BLaER1 (cell line): ENCODE data around the gene DBN1.
"Not testable (repeated sequence)": the region's sequence is repeated elsewhere in the genome, so short reads cannot be mapped to it uniquely, and the experiment has no call there.

Experiments used
- H3K27ac ChIP-seq: shearing (Covaris generic); formaldehyde crosslinking; 2 replicates; pipeline ENCODE4 v1.8.1; 2022
- H3K27me3 ChIP-seq: shearing (Covaris generic); formaldehyde crosslinking; 2 replicates; pipeline ENCODE4 v1.8.1; 2022
- H3K36me3 ChIP-seq: shearing (Covaris generic); formaldehyde crosslinking; 2 replicates; pipeline ENCODE4 v1.8.1; 2022
- H3K4me1 ChIP-seq: shearing (Covaris generic); formaldehyde crosslinking; 2 replicates; pipeline ENCODE4 v1.8.1; 2022
- H3K4me2 ChIP-seq: shearing (Covaris generic); formaldehyde crosslinking; 2 replicates; pipeline ENCODE4 v1.8.1; 2022
- H3K4me3 ChIP-seq: shearing (Covaris generic); formaldehyde crosslinking; 2 replicates; pipeline ENCODE4 v1.8.1; 2022
- H3K9ac ChIP-seq: shearing (Covaris generic); formaldehyde crosslinking; 2 replicates; pipeline ENCODE4 v1.8.1; 2022
- H3K9me3 ChIP-seq: shearing (Covaris generic); formaldehyde crosslinking; 2 replicates; pipeline ENCODE4 v1.8.1; 2022
- H4K20me1 ChIP-seq: shearing (Covaris generic); formaldehyde crosslinking; 2 replicates; pipeline ENCODE4 v1.8.1; 2022
- Cebpa-rat ChIP-seq: shearing (Covaris generic); IDR thresholded peaks from 2 replicates; pipeline ENCODE4 v1.8.1; 2022

Gene DBN1

DNA sequence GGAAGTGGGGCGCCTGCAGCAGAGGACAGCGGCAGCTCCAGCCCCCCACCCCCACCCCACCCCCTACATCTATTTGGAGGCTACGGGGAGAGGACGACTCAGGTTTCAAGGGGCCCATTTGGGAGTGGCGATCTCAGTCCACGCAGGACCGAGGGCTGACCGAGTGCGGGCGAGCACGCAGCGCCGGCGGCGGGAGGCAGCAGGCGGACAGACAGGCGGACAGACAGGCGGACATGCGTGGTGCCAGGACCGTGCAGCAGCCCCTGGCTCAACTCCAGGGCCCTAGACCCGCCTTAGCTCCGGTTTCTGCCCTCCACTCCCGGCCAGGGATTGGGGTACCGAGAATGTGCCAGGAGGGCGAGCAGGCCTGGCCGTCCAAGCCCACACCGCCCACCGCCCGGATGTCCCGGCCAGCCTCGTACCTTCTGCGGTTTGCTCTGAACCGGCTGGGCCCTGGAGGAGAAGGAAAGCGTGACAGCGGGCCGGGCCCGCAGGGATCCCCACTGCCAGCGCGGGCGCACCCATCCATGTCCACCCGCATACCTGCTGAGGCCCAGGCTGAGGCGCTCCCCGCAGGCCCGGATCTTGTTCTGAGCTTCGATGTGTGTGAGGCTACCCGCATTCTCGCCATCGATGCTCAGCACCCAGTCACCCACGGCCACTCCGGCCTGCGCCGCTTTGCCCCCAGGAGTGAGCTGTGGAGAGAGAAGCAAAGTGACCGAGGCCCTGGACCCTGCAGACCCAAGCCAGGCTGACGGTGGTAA, 18.7 kb upstream of the DBN1 start:
- Histone ChIP-seq H3K27me3 (no peaks in the 10 kb centered on the region), H3K27ac (peak overlapping the region; percentile 84; the same call in 1 of the 2 replicates), H3K4me2 (no peak overlapping the region), H3K36me3 (peaks cover 57% of the 10 kb centered on the region), H3K9me3 (no peaks in the 10 kb centered on the region), H3K4me3 (no peak overlapping the region), H3K9ac (peak overlapping the region; percentile 14; the same call in 1 of the 2 replicates), H4K20me1 (peaks cover 85% of the 10 kb centered on the region), H3K4me1 (peaks cover 84% of the 10 kb centered on the region)
- no peak for TF ChIP-seq Cebpa-rat

DNA sequence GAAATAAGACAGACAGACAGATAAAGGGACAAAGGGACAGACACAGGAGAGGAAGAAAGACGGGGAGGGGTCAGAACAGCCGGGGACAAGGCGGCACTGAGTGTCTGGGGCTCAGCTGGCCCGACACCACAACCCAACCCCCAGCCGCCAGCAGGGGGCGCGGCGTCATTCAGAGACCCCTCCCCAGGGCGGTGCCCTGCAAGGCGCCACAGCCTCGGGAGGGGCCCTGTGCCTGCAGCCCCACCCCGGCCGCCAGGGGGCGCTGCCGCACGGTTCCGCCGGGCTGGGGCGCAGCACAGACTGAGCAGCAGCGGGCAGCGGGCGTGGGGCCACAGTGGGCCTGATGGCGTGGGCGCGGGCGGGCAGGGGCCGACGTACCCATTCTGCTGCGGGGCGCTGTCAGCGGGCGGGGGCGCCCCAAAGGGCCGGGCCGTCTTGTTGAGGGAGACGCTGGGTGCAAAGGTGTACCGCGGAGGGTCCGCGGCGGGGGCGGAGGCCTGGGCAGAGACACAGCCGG, 18.1 kb upstream of the DBN1 start:
- Histone ChIP-seq H4K20me1 (peaks cover 79% of the 10 kb centered on the region), H3K36me3 (peaks cover 62% of the 10 kb centered on the region), H3K4me2 (peak overlapping the region; percentile 82), H3K27me3 (no peaks in the 10 kb centered on the region), H3K9ac (peak overlapping the region; percentile 53; the same call in 1 of the 2 replicates), H3K4me1 (peaks cover 83% of the 10 kb centered on the region), H3K27ac (peak overlapping the region; percentile 79), H3K4me3 (no peak overlapping the region), H3K9me3 (no peaks in the 10 kb centered on the region)
- TF ChIP-seq Cebpa-rat: no peak

DNA sequence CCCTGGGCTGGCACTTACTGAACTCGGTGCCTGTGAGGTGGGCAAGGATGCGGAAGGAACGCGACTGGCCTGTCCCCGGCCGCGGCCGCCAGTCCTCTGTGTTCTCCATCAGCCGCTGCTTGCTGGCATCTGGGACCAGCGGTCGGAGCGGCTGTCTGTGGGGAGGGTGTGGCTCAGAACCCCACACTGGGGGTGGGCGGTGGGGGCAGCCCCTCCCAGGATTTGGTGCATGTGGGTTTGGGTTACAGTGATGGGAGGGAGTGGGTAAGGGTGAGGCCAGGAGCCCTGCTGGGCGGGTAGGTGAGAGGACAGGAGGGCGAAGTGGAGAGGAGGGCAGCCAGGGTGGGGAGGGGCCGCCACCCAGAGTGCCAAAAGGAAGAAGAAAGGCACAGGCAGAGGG, 17.6 kb upstream of the DBN1 start:
- H3K27ac ChIP-seq: peak overlapping the region; percentile 79
- H3K27me3 ChIP-seq: no peaks in the 10 kb centered on the region
- peak overlapping the region; percentile 82 for H3K4me2 ChIP-seq
- TF ChIP-seq Cebpa-rat: no peak
- H3K36me3 ChIP-seq: peaks cover 67% of the 10 kb centered on the region
- H3K9ac ChIP-seq: peak overlapping the region; percentile 53; the same call in 1 of the 2 replicates
- H3K4me3 ChIP-seq: 0 out of 2 replicates have a peak overlapping the region, but pooled peaks have one; percentile 28
- peaks cover 74% of the 10 kb centered on the region for H4K20me1 ChIP-seq
- no peaks in the 10 kb centered on the region for H3K9me3 ChIP-seq
- peaks cover 78% of the 10 kb centered on the region for H3K4me1 ChIP-seq

DNA sequence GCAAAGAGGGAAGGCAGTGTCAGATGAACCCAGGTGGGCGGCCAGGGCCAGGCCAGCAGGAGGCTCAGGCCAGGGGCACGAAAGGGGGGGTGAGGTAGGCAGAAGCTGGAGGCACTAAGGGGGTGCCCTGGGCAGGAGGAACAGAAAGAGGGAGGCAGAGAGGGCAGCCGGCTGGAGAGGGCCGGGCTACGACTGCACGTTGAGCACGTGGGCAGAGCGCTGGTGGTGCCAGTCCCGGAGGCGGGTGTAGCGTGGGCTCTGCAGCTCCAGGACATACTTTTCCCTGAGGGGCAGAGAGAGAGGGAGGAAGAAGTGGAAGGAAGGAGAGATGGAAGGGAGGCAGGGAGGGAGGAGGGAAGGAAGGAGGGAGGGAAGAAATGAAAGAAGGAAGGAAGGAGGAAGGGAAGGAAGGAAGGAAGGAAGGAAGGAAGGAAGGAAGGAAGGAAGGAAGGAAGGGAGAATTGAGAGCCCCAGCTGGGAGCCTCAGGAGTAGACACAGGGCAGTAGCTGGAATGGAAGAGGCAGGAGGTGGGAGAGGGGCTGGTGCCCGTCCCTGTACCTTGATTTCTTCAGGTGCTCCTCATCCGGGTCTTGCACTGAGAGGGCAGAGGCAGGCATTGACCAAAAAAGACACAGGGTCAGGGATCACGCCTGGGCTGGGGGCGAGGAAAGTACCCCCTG, 17.0 kb upstream of the DBN1 start:
- Histone ChIP-seq H3K9ac (peak overlapping the region; percentile 53), H3K9me3 (no peaks in the 10 kb centered on the region), H4K20me1 (peaks cover 69% of the 10 kb centered on the region), H3K27ac (peak overlapping the region; percentile 79), H3K4me3 (0 out of 2 replicates have a peak overlapping the region, but pooled peaks have one; percentile 28), H3K4me1 (peaks cover 74% of the 10 kb centered on the region), H3K27me3 (no peaks in the 10 kb centered on the region), H3K4me2 (peak overlapping the region; percentile 82), H3K36me3 (peaks cover 72% of the 10 kb centered on the region)
- no peak for TF ChIP-seq Cebpa-rat

DNA sequence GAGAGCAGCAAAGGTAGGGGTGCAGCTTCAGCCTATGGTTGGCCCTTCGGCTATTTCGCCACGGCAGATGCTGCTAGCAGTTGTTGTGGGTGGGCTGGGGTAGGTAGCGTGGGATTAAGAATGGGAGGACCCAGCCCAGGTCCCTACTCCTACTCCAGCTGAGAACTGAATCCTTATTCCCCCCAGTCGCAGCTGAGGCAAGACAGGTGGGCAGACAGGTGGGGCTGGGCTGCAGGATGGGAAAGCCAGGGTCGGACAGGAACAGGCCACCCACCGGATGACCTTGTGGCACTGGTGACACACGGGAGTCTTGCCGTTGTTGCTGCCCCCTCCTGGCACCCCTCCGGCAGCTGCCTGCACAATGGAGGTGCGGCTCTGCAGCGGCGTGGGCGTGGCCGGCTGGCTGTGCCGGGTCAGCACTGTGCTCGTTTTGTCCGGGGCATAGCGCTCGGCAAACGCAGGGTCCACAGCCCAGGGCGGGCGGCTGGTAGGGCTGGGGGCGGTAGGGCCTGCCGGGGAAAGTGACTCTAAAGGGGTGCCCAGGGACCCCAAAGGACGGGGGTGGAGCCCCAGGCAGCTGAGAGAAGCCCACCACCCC, 15.8 kb upstream of the DBN1 start:
- Histone ChIP-seq H3K4me3 (0 out of 2 replicates have a peak overlapping the region, but pooled peaks have one; percentile 25), H3K9me3 (no peaks in the 10 kb centered on the region), H3K27ac (peak overlapping the region; percentile 79), H3K4me2 (peak overlapping the region; percentile 82), H3K9ac (peak overlapping the region; percentile 53; the same call in 1 of the 2 replicates), H3K27me3 (no peaks in the 10 kb centered on the region), H3K4me1 (peaks cover 67% of the 10 kb centered on the region), H3K36me3 (peaks cover 85% of the 10 kb centered on the region), H4K20me1 (peaks cover 56% of the 10 kb centered on the region)
- no peak for TF ChIP-seq Cebpa-rat

DNA sequence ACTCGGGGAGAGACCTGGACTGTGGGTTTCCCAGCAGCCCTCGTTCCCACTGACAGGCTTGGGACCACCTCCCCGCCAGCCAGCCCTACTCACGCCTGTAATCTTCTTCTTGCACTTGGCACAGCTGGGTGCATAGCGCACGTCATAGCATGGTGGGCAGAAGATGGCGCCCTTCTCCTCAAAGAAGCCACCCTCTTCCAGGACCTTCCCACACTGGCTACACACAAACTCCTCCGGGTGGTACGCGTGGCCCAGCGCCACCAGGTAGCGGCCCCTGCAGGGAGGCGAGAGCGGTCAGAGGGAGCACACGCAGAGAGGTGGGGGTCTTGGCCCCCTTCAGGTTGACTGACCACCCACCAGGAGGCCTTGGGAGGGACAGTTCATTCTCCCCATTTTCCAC, 14.5 kb upstream of the DBN1 start:
- peak overlapping the region; percentile 82; the same call in 1 of the 2 replicates for H3K4me2 ChIP-seq
- peaks cover 44% of the 10 kb centered on the region for H4K20me1 ChIP-seq
- TF ChIP-seq Cebpa-rat: no peak
- peaks cover 87% of the 10 kb centered on the region for H3K36me3 ChIP-seq
- no peaks in the 10 kb centered on the region for H3K9me3 ChIP-seq
- H3K4me1 ChIP-seq: peaks cover 55% of the 10 kb centered on the region
- H3K27ac ChIP-seq: 0 out of 2 replicates have a peak overlapping the region, but pooled peaks have one; percentile 19
- no peak overlapping the region for H3K9ac ChIP-seq
- no peak overlapping the region for H3K4me3 ChIP-seq
- no peaks in the 10 kb centered on the region for H3K27me3 ChIP-seq

DNA sequence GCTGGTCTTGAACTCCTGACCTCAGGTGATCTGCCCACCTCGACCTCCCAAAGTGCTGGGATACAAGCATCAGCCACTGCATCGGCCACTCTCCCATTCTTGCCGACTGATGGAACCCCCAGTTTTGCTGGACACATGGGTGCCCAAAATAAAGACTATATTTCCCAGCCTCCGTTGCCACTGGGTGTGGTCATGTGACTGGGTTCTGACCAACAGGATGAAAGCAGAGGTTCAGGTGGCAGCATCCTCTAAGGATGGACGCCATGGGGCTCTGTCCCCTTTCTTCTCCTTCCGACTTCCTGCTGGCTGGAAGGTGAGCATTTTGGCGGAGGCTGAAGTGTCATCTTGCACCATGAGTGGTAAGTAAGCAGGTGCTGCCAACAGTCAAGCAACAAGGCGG, 13.7 kb upstream of the DBN1 start:
- H3K27me3 ChIP-seq: no peaks in the 10 kb centered on the region
- H3K9me3 ChIP-seq: no peaks in the 10 kb centered on the region
- TF ChIP-seq Cebpa-rat: no peak
- H3K4me2 ChIP-seq: no peak overlapping the region
- H3K4me1 ChIP-seq: peaks cover 46% of the 10 kb centered on the region
- no peak overlapping the region for H3K27ac ChIP-seq
- no peak overlapping the region for H3K4me3 ChIP-seq
- no peak overlapping the region for H3K9ac ChIP-seq
- H3K36me3 ChIP-seq: peaks cover 87% of the 10 kb centered on the region
- peaks cover 36% of the 10 kb centered on the region for H4K20me1 ChIP-seq

DNA sequence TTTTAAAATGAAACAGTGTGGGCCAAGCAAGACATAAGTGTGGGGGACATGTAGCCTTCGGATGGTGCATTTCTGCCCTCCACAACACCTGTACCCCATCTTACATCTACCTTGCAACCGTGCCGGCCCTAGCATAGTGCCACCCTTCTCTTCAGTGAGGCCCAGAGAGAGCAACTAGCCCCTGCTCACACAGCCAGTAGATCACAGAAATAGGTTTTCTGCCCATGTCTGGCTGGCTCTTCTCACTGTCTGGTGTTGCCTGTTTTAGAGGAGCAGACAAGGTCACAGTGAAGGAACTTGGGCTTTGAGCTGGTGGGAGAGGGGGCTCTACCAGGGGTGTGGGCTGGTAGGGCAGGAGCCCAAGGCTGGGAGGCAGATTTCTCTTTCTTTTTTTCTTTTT, 12.8 kb upstream of the DBN1 start:
- H3K4me3 ChIP-seq: no peak overlapping the region
- H3K9me3 ChIP-seq: no peaks in the 10 kb centered on the region
- TF ChIP-seq Cebpa-rat: no peak
- H4K20me1 ChIP-seq: peaks cover 32% of the 10 kb centered on the region
- H3K36me3 ChIP-seq: peaks cover 89% of the 10 kb centered on the region
- H3K4me1 ChIP-seq: peaks cover 40% of the 10 kb centered on the region
- no peak overlapping the region for H3K4me2 ChIP-seq
- no peak overlapping the region for H3K27ac ChIP-seq
- H3K27me3 ChIP-seq: no peaks in the 10 kb centered on the region
- no peak overlapping the region for H3K9ac ChIP-seq

DNA sequence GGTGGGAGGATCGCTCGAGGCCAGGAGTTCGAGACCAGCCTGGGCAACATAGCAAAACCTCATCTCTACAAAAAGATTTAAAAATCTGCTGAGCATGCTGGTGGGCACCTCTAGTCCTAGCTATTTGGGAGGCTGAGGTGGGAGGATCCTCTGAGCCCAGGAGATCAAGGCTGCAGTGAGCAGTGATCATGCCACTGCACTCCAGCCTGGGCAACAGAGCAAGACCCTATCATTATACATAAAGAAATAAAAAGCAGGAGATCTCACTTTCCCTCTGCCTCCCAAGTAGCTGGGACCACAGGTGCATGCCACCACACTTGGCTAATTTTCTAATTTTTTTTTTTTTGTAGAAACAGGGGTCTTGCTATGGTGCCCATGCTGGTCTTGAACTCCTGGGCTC, 12.3 kb upstream of the DBN1 start:
- Histone ChIP-seq H3K36me3 (peaks cover 86% of the 10 kb centered on the region), H3K4me1 (peaks cover 35% of the 10 kb centered on the region), H4K20me1 (peaks cover 27% of the 10 kb centered on the region), H3K9ac (peak overlapping the region; percentile 19; the same call in 1 of the 2 replicates)
- not testable (repeated sequence) for H3K27me3 ChIP-seq, H3K4me2 ChIP-seq, H3K27ac ChIP-seq, H3K4me3 ChIP-seq, H3K9me3 ChIP-seq
